NCI-H2227 (cell line): ENCODE results near the gene IFI35.
"Not testable (repeated sequence)": the region's sequence is repeated elsewhere in the genome, so short reads cannot be mapped to it uniquely, and the experiment has no call there.

Experiments used
- DNase-seq: peaks from one replicate; lab custom pipeline; 2025; ENCODE audit not compliant: unreplicated experiment; lab: John Stamatoyannopoulos, UW

Gene IFI35

DNA sequence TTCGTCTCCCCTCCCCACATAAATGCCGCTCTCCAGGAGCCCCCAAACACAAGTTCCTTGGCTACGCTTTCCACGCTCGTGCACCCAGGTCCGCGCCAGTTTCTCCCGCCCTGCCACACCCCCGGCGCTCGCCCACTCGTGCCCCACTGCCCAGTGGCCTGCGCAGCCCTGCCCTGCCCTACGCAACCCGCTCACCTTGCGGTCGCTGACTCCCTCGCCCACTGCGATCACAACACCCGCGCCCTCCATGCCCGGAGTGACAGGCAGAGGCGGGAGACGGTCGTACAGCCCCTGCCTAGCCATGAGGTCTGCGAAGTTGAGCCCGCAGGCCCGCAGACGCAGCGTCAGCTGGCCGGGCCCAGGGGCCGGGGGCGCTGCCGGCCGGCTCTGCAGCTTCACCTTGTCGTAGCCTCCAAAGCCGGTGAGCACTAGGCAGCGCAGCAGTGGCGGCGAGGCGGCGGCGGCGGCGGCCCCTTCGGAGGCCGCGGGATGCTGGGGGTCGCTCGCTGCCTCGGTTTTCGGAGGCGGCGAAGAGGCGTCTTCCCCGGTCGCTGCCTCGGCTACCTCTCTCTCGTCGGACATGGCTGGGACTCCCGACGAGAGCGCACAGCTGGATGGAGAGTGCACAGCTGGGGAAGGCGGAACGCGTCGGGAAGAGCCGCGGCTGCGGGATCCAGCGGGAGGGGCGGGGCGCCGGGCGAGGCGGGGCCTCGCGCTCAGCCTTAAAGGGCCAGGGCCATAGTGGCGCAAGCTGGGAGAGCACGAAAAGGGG is 15.3 kb downstream of the IFI35 start, which contains the start of gene VAT1:
VAT1 (minus strand) TSS at position 645 of the 772 bp plus-strand sequence; CDS start at position 582, 63 bp downstream.
- DNase-seq: peak; percentile 88

- DNase-seq: peak; percentile 95
Measured at GRCh38 chr17:43024407-43025289, 18.1 kb downstream of the IFI35 start, which contains the start of gene RND2. Gene RND2 (plus strand): TSS chr17:43025231. CDS start chr17:43025348, 117 bp downstream.

DNA sequence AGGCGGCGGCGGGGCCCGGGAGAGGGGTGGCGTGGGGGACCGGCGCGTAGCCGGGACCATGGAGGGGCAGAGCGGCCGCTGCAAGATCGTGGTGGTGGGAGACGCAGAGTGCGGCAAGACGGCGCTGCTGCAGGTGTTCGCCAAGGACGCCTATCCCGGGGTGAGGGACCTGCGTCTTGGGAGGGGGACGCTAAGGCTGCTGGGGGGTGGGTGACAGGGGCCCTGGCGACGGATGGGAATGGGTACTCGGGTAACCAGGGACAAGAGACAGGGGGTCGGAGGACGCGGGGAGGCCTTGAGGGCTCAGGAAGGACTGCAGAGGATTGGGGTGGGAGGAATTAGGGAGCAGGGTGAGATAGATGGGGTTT is 18.7 kb downstream of the IFI35 start:
- no peak for DNase-seq

DNA sequence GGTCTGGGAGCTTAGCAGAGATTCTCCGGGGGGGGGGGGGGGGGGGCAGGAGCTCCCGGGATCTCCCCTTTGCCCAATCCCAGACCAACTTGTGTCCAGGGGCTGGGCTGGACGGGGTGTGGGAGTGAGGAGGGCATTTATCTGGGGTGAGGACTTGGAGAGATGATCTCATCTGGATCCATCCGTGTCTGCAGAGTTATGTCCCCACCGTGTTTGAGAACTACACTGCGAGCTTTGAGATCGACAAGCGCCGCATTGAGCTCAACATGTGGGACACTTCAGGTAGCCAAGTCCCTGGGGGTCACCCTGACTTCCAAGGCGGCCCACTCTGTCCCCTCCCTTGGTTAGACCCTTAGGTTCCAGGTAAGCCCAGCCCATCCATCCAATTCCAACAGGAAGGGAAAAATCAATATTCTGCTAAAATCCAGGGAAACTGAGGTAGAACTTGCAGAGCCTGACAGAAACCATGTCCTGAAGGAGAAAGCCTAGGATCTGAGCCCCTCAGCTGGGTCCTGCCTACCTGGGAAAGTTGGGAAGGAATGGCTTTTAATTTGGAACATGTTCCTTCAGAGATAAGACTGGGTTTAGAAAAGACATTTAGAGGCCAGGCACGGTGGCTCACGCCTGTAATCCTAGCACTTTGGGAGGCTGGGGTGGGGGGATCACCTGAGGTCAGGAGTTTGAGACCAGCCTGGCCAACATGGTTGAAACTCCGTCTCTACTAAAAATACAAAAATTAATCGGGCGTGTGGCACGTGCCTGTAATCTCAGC is 19.4 kb downstream of the IFI35 start:
- no peak for DNase-seq

- DNase-seq: no peak
Measured at GRCh38 chr17:43026595-43026994, 20.0 kb downstream of the IFI35 start.

DNA sequence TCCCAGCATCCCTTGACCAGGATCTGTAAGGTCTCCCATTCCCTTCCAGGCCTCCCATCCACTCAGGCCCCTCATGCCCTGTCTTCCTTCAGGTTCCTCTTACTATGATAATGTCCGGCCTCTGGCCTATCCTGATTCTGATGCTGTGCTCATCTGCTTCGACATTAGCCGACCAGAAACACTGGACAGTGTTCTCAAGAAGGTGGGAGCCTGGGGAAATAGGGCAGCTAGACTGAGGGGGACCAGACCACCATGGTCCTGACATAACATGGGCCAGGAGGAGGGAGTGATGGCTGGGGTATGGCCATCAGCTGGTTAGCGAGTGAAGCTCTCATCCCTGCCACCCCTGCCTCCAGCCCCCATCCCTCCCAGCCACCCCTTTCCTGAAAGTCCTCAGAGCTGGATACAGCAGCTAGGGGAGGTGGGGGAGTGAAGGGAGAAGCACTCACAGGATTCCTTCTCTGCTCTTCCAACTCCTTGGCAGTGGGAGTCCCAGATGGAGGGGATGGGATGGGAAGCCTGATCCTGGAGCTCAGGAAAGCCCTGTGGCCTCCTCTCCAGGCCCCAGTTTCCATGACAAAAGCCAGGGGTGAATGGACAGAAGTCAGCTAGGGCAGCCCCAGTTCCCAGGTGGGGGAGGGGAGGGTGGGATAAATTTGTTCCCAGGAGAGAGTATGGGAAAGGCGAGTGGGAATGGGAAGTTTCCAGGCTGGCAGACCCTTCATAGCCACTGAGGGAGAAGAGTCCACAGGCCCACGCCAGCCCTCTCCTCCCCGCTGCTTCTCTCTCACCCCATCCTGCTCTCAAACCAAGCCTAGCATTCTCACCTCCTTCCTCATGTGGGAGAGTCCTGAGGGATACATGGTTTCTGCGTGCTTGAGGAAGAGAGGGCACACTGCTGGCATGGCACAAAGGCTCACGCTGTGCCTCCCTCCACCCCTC is 20.8 kb downstream of the IFI35 start:
- DNase-seq: no peak

- no peak for DNase-seq
Measured at GRCh38 chr17:43028221-43028861, 21.8 kb downstream of the IFI35 start.

DNA sequence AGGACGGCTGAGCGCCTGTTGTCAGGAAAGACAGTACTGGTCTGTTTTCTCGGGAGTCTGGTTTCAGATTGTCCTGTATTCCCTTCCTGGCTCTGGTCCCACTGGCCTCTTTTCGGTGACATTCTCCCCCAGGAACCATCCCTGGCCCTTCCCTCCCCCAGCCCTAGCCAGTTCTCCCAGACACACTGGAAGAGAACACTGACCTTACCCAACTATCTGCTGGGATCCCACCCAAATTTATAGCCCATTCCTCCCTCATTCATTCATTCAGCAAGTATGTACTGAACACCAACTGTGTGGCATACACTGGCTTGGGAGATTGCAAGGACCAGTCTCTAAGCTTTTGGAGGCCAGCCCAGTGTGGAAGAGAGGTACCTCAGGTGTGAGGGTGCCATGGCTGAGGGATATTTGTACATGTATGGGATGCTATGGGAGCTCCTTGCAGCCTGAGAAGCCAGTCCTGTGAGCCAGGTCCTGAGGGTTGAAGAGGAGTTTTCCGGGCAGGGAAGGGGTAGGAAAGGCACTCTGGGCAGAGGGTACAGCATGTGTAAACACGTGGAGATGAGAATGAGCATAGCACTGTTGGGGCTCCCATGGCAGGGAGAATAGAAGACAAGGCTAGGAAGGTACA is 23.7 kb downstream of the IFI35 start:
- no peak for DNase-seq

DNA sequence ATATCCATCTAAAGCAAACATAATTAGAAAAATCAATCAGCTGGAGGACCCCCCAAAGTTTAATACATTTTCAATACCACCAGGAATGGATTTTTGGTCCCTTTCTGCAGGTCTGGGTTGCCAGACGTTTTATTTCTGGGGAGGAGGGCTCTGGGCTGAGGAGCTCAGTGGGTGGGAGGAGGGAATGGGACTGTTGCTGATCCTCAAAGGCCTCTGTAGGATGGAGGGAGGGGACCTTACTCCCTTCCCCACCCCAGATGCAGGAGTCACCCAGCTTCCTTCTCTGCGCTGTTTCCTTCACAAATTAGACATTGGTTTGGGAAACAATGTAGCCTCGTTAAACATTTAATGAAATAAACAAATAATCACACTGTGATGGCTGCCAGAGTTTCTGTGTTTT is 25.1 kb downstream of the IFI35 start:
- no peak for DNase-seq

DNA sequence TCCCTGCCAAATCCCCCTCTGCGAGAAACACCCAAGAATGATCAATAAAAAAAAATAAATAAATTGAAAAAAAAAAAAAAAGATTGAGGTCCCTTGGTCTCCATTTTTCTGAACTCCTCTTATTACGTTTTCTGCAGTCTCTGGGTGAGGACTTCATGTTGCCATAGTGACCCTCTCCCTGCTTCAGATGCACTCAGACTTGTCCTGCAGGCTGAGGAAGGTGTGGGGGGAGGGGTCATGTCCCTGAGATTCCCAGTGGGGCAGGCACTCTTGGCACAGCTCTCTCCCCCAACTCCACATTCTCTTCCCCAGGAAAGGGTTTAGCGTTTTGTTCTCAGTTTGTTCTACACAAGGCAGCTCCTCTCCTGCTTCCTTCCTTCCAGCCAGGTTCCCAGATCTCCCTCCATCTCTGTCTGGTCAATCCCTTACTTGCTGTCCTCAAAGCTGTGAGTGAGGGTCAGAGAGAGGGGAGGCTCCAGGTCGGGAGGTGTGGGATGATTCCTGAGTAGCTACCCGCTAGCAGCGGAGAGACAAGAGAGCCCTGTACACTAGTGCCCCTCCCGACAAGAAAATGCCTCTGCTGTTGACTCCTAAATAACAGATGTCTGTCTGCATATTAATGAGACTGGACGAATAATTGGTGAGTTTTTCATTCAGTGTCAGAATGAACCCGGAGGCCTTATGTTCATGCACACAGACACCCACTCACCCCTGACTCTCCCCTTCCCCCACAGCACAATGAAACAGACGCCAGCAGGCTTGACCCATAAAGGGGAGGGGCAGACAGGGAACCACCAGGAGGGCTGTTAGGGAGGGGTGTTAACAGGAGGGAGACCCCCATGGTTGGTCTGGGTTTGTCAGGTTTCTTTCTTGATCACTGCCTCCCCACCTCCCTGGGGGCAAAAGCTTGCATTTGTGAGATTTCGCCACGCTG is 27.6 kb downstream of the IFI35 start:
- DNase-seq: peak; percentile 32

- DNase-seq: no peak
Measured at GRCh38 chr17:43034894-43035293, 28.3 kb downstream of the IFI35 start.

GRCh38 chr17:43039646-43040045 is 33.1 kb downstream of the IFI35 start:
- DNase-seq: no peak

- no peak for DNase-seq
Measured at GRCh38 chr17:43040655-43041054, 34.1 kb downstream of the IFI35 start.

DNA sequence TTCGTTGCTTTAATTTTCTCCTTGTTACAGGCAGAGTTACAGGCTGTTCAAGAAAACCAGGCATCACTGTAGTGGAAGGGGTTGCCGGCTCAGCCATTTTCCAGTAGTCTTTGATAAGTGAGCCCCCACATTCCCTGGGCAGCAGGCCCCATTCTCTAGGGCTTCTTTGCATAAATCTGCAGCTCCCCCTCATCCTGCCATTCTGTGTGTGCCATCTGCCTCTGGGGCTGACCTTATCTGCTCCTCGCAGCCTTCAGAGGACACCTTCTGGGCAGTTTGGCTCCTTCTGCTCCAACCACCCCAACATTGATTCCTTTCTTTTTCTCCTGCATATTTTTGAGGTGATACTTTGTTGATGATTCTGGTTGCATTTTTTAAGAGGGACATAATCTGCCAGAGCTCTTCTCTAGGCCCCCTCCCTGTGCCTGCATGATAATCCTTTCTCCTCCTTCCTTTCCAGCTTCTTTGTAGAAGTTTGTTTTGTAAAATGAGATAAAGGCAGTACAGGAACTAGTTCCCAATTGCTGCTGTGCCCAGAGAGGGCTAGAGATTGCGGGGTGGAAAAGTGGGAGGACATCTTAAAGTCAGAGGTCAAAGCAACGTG is 35.5 kb downstream of the IFI35 start:
- no peak for DNase-seq

DNA sequence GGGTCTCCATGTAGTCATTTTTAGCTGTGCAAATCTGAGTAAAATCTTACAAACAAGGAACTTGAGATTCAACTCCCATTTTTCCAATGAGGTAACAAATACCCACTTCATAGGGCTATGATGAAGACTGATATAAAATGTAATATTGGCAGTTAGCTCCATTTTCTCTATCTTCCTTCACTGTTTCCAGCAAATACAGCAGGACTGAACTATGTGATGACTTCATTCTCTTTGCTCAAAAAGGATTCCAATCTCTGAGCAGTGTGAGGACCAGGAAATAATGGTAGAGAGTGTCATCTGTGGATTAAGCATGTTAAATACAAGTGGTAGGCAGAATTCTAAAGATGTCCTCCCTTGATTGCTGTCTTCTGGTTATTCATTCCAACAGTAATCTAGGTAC is 36.7 kb downstream of the IFI35 start:
- no peak for DNase-seq

DNA sequence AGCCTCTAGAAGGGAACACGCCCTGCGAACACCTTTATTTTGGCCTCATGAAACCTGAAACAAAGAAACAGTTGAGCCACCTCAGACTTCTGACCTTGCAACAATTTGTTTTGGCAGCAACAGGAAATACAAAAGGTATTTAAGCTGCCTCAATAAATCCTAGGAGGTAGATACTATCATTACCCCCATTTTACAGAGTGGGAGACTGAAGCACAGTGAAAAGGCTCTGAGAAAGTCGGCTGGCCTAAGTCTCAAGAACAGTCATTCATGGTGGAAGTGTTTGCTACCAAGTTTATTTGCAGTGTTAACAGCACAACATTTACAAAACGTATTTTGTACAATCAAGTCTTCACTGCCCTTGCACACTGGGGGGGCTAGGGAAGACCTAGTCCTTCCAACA is 37.4 kb downstream of the IFI35 start:
- DNase-seq: no peak

GRCh38 chr17:43051969-43052368 is 45.4 kb downstream of the IFI35 start:
- no peak for DNase-seq

DNA sequence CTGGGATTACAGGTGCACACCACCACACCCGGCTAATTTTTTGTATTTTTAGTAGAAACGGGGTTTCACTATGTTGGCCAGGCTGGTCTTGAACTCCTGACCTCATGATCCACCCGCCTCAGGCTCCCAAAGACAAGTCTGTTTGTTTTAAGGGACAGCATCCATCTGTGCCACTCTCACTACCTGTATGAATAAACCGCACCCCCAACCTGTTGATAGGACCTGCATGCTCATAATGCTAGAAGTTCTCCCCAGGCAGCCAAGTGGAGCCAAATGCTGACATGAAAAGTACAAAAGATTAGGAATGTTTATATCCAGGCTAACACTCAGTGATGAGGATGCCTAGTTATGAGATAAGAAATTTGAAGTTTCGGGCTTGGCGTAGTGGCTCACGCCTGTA is 46.4 kb downstream of the IFI35 start:
- not testable (repeated sequence) for DNase-seq
